ENCODE data around the gene PPFIA1.

DNA sequence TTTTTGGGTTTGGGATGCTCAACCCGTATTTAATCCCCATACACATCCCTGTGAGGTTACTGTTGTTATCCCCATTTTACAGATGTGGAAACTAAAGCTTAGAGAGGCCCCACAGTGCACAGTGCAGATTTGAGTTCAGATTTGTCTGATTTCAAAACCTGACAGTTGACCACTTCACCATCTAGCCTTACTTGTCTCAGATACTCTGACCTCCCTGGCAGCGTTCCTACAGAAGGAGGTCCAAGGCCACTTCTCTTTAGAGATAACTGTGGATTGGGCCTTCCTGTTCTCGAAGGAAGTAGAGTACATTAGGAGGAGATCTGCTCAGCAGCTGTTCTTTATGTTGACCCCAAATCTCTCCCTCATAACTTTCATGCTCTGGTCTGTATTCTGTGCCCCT lies 81.2 kb downstream of the PPFIA1 start:
- TF ChIP-seq, protein P1, sequence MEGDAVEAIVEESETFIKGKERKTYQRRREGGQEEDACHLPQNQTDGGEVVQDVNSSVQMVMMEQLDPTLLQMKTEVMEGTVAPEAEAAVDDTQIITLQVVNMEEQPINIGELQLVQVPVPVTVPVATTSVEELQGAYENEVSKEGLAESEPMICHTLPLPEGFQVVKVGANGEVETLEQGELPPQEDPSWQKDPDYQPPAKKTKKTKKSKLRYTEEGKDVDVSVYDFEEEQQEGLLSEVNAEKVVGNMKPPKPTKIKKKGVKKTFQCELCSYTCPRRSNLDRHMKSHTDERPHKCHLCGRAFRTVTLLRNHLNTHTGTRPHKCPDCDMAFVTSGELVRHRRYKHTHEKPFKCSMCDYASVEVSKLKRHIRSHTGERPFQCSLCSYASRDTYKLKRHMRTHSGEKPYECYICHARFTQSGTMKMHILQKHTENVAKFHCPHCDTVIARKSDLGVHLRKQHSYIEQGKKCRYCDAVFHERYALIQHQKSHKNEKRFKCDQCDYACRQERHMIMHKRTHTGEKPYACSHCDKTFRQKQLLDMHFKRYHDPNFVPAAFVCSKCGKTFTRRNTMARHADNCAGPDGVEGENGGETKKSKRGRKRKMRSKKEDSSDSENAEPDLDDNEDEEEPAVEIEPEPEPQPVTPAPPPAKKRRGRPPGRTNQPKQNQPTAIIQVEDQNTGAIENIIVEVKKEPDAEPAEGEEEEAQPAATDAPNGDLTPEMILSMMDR (IDR thresholded peaks at IDR 0.05; ENCODE audit: poor library complexity), result no peak
- TF ChIP-seq EZH2 (IDR thresholded peaks at IDR 0.05; ENCODE audit: borderline replicate concordance) (no peak), EZH2phosphoT487 (IDR thresholded peaks at IDR 0.05; ENCODE audit: low read depth, severe bottlenecking, unreplicated experiment) (no peak)

Measured in hepatocyte (in vitro differentiated cells).